Small intestine (tissue), 7 donors: ENCODE measurements around the gene ENTPD1. TPM values are rescaled to one million over a fixed set of nuclear protein-coding genes. Genes with fewer than 3 reads are reported as not detected.
A peak's percentile ranks its signal among the peaks of the same experiment; 100 is the strongest.
"Not testable (repeated sequence)": the region's sequence is repeated elsewhere in the genome, so short reads cannot be mapped to it uniquely, and the experiment has no call there.

Experiments
- DNase-seq, 2 donors: peaks; one replicate each; pipeline versions ENCODE4 v3.0.0 to v3.0.0-alpha.2; 2013
- FAIRE-seq: peaks from 2 replicates; lab custom pipeline; 2012; peaks lifted over from hg19 to GRCh38; lab: Jason Lieb, UNC
- H3K27ac ChIP-seq, 3 donors: one replicate each; pipeline ENCODE4 v1.5.1; 2013; ENCODE audit warnings: low read length in 2 of 3, mild to moderate bottlenecking in 2 of 3, control low read depth in 1 of 3, inconsistent platforms in 1 of 3, low read depth in 1 of 3, moderate library complexity in 1 of 3
- H3K27me3 ChIP-seq, 3 donors: one replicate each; pipeline ENCODE4 v1.6.1; 2013; ENCODE audit warnings: low read length in 3 of 3, inconsistent platforms in 1 of 3; ENCODE audit not compliant: control insufficient read depth in 3 of 3, insufficient read depth in 3 of 3
- H3K36me3 ChIP-seq, 3 donors: one replicate each; pipeline ENCODE4 v1.6.1; 2013; ENCODE audit warnings: low read length in 3 of 3, inconsistent platforms in 1 of 3, low read depth in 1 of 3, mild to moderate bottlenecking in 1 of 3, moderate library complexity in 1 of 3; ENCODE audit not compliant: control insufficient read depth in 3 of 3, insufficient read depth in 2 of 3
- H3K4me1 ChIP-seq, 3 donors: one replicate each; pipeline ENCODE4 v1.6.1; 2013; ENCODE audit warnings: low read length in 2 of 3, inconsistent platforms in 1 of 3, low read depth in 1 of 3, mild to moderate bottlenecking in 1 of 3, moderate library complexity in 1 of 3; ENCODE audit not compliant: control insufficient read depth in 3 of 3, insufficient read depth in 2 of 3
- H3K4me3 ChIP-seq, 3 donors: one replicate each; pipeline ENCODE4 v1.5.1; 2013; ENCODE audit warnings: low read length in 3 of 3, control low read depth in 1 of 3, inconsistent platforms in 1 of 3, low read depth in 1 of 3, mild to moderate bottlenecking in 1 of 3, moderate library complexity in 1 of 3
- H3K9me3 ChIP-seq, 2 donors: one replicate each; pipeline ENCODE4 v1.6.1; 2013; ENCODE audit warnings: low read depth in 1 of 2, low read length in 1 of 2; ENCODE audit not compliant: control insufficient read depth in 2 of 2, insufficient read depth in 1 of 2
- WGBS, 3 donors: extraction: QIAGEN DNeasy Blood & Tissue Kit; methylation state at CpG; one replicate each; pipeline ENCODE4 v1.1.7; 2013; 5-methylcytosine and 5-hydroxymethylcytosine counted together
- polyA plus RNA-seq, 4 donors: library from polyadenylated mRNA; stranded (reverse) in 3 of 4; unstranded in 1 of 4; fragments of 200-250 nt in 3 of 4; fragments of 120-200 nt in 1 of 4; gene quantifications; one replicate each; pipeline versions ENCODE4 v1.2.1 to v1.2.3, GENCODE V29; 2013
- donor health status: healthy with polysubstance abuse.
- donor health status: control.
- donor health status: control.
- donor health status: Bipolar disorder and iron deficiency.
- donor health status: healthy.

Gene ENTPD1
- polyA plus RNA-seq, 4 donors = 1.3 to 13.6 (median 7.5) TPM

DNA sequence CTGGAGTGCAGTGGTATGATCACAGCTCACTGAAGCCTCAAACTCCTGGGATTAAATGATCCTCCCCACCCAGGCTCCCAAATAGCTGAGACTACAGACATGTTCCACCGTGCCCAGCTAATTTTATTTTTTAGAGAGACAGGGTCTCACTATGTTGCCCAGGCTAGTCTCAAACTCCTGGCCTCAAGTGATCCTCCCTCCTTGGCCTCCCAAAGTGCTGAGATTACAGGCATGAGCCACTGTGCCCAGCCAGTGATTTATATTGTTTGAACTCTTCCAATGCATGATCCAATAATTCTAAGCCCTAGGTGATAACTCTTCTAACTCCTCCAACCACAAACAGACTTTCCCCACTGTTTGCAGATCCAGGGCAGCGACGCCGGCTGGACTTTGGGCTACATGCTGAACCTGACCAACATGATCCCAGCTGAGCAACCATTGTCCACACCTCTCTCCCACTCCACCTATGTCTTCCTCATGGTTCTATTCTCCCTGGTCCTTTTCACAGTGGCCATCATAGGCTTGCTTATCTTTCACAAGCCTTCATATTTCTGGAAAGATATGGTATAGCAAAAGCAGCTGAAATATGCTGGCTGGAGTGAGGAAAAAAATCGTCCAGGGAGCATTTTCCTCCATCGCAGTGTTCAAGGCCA lies 110.0 kb downstream of the ENTPD1 start:
- H3K36me3 ChIP-seq = peaks cover 0 to 3% (median 0%) of the 10 kb centered on the region in 3 donors
- H3K9me3 ChIP-seq = no peaks in the 10 kb centered on the region
- no peaks in the 10 kb centered on the region for H3K27me3 ChIP-seq
- H3K4me1 ChIP-seq = peaks cover 0 to 12% (median 0%) of the 10 kb centered on the region in 3 donors
- no peak for FAIRE-seq
- H3K4me3 ChIP-seq = no peak overlapping the region
- peak overlapping the region in 1 of 3 donors; percentile 61 for H3K27ac ChIP-seq
- 55 to 76% (median 59%) methylated on average over 6 of the region's 6 CpGs for WGBS, 3 donors
- peak; percentile 38 to 59 for DNase-seq

DNA sequence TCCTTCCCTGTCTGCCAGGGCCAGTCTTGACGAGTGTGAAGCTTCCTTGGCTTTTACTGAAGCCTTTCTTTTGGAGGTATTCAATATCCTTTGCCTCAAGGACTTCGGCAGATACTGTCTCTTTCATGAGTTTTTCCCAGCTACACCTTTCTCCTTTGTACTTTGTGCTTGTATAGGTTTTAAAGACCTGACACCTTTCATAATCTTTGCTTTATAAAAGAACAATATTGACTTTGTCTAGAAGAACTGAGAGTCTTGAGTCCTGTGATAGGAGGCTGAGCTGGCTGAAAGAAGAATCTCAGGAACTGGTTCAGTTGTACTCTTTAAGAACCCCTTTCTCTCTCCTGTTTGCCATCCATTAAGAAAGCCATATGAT lies 110.5 kb downstream of the ENTPD1 start:
- FAIRE-seq (no peak), DNase-seq (peak in 1 of 2 donors; percentile 51)
- 27 to 67% (median 43%) methylated on average over 2 of the region's 2 CpGs for WGBS, 3 donors
- Histone ChIP-seq H3K36me3 (peaks cover 0 to 3% (median 0%) of the 10 kb centered on the region in 3 donors), H3K27me3 (no peaks in the 10 kb centered on the region), H3K4me1 (peaks cover 0 to 12% (median 0%) of the 10 kb centered on the region in 3 donors), H3K4me3 (no peak overlapping the region), H3K9me3 (no peaks in the 10 kb centered on the region), H3K27ac (peak overlapping the region in 1 of 3 donors; percentile 61)

DNA sequence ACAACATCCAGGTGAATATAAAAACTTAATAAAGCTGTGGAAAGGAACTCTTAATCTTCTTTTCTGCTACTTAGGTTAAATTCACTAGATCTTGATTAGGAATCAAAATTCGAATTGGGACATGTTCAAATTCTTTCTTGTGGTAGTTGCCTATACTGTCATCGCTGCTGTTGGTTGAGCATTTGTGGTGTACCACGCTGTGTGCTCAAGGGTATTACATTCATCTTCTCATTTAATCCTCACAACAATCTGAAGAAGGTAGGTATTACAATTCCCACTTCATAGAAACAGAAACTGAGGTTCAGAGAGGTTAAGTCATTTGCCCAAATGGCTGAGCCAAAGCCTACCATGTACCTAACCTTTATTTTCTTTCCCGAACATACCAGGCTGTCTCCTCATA lies 111.9 kb downstream of the ENTPD1 start:
- no peak overlapping the region for H3K27ac ChIP-seq
- FAIRE-seq = no peak
- WGBS, 3 donors = 88 to 91% (median 90%) methylated on average over 4 of the region's 4 CpGs

DNA sequence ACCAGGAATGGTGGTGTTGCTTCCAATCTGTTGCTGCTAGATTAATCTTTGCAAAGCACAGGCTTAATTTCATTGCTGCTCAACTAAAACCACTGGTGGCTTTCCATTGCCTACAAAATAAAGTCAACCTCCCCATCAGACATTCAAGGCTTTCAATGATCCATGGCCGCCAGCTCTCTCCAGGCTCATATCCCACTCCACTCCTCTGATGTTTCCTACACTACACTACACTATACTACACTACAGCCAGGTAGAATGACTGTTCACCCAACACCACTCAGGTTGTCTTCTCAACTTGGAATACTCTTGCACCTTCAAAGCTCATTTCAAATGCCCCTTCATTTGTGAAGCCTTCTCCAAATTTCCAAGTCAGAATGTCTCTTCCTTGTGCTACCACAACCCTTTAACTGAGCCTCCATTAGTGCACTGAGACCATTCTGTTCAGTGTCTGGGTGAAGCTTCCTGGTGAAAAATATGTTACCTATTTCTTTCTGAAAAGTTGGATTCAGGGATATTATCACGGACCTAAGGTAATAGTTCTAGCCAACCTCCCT lies 116.3 kb downstream of the ENTPD1 start:
- Histone ChIP-seq H3K27ac (no peak overlapping the region), H3K4me3 (no peak overlapping the region), H3K27me3 (no peaks in the 10 kb centered on the region), H3K36me3 (peaks cover 0 to 10% (median 1%) of the 10 kb centered on the region in 3 donors), H3K4me1 (no peaks in the 10 kb centered on the region), H3K9me3 (peaks cover 0 to 8% of the 10 kb centered on the region in 2 donors)
- FAIRE-seq (no peak), DNase-seq (no peak)
- WGBS, 3 donors = 62 to 98% (median 91%) methylated on average over 2 of the region's 2 CpGs

More for the DNA sequence above, 111.9 kb downstream of the ENTPD1 start:
- no peaks in the 10 kb centered on the region for H3K27me3 ChIP-seq
- no peak for DNase-seq
- H3K4me1 ChIP-seq = peaks cover 0 to 12% (median 0%) of the 10 kb centered on the region in 3 donors
- H3K9me3 ChIP-seq = no peaks in the 10 kb centered on the region
- H3K4me3 ChIP-seq = no peak overlapping the region
- H3K36me3 ChIP-seq = peaks cover 0 to 3% (median 0%) of the 10 kb centered on the region in 3 donors

DNA sequence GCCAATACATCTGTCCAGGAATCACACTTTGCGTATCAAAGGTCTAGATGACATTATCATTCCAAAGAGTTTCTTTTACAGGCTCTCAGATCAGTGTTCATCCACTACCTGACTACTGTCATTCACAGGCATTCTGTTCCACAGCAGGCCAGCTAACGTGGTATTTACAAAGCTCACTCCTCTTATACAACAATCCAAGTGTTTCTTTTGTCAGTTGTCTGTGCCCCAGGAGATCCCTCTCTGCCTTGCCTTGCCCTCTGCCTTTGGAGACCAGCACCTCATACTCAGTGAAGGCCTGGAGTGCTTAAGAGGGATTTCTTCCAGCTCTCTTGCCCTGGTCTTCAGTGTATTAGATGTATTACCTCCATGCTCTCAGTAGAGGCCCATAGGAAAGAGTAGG lies 117.2 kb downstream of the ENTPD1 start:
- H3K4me1 ChIP-seq = no peaks in the 10 kb centered on the region
- no peak for FAIRE-seq
- no peaks in the 10 kb centered on the region for H3K27me3 ChIP-seq
- H3K27ac ChIP-seq = no peak overlapping the region
- peaks cover 0 to 8% of the 10 kb centered on the region in 2 donors for H3K9me3 ChIP-seq
- WGBS, 3 donors = 95 to 96% (median 96%) methylated on average over 2 of the region's 2 CpGs
- peaks cover 0 to 10% (median 1%) of the 10 kb centered on the region in 3 donors for H3K36me3 ChIP-seq
- no peak overlapping the region for H3K4me3 ChIP-seq
- no peak for DNase-seq

DNA sequence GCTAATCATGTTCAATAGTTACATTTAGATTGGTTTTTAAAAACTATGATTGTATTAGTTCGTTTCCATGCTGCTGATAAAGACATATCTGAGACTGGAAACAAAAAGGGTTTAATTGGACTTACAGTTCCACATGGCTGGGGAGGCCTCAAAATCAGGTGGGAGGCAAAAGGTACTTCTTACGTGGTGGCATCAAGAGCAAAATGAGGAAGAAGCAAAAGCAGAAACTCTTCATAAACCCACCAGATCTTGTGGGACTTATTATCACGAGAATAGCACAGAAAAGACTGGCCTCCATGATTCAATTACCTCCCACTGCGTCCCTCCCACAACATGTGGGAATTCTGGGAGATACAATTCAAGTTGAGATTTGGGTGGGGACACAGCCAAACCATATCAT lies 117.7 kb downstream of the ENTPD1 start:
- H3K27ac ChIP-seq = no peak overlapping the region
- peaks cover 0 to 10% (median 1%) of the 10 kb centered on the region in 3 donors for H3K36me3 ChIP-seq
- DNase-seq (no peak), FAIRE-seq (no peak)
- no peaks in the 10 kb centered on the region for H3K27me3 ChIP-seq
- no peaks in the 10 kb centered on the region for H3K4me1 ChIP-seq
- peaks cover 0 to 8% of the 10 kb centered on the region in 2 donors for H3K9me3 ChIP-seq
- H3K4me3 ChIP-seq = no peak overlapping the region
- WGBS, 3 donors = 89 to 92% (median 90%) methylated on average over 4 of the region's 4 CpGs

DNA sequence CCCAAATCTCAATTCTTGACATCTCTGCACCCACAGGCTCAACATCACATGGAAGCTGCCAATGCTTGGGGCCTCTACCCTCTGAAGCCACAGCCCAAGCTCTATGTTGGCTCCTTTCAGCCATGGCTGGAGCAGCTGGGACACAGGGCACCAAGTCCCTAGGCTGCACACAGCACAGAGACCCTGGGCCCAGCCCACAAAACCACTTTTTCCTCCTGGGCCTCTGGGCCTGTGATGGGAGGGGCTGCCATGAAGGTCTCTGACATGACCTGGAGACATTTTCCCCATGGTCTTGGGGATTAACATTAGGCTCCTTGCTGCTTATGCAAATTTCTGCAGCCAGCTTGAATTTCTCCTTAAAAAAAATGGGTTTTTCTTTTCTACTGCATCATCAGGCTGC lies 118.8 kb downstream of the ENTPD1 start:
- H3K9me3 ChIP-seq, FAIRE-seq, H3K4me3 ChIP-seq, DNase-seq, H3K27me3 ChIP-seq, H3K27ac ChIP-seq, H3K36me3 ChIP-seq, H3K4me1 ChIP-seq: not testable (repeated sequence)

DNA sequence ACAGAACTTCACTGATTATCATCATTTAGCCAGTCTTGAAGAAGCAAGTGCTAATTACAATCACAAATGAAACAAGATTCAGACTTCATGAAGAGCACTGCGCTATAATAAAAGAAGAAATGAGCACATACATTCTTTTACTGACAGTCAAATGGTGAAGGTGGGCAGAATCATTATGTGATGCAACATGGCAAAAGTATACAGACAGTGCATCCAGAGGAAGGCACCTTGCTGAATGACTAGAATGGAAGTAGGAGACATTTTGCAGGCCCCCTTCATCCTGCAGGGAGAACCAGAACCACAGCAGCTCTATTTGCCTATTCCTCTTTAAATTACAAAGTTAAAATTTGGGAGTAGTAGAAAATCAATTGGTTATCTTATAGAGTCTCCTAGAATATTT lies 120.8 kb downstream of the ENTPD1 start:
- DNase-seq (no peak), FAIRE-seq (no peak)
- Histone ChIP-seq H3K27ac (no peak overlapping the region), H3K4me3 (no peak overlapping the region), H3K36me3 (peaks cover 0 to 6% (median 1%) of the 10 kb centered on the region in 3 donors), H3K9me3 (peaks cover 0 to 8% of the 10 kb centered on the region in 2 donors), H3K27me3 (no peaks in the 10 kb centered on the region), H3K4me1 (no peaks in the 10 kb centered on the region)
- 94 to 100% (median 97%) methylated on average over 1 of the region's 1 CpG for WGBS, 3 donors
